GM18868 (cell line): ENCODE data around the gene TSC1.

Experiments used
- ATAC-seq: cut with Tn5 transposase; IDR thresholded peaks from one replicate; pipeline ENCODE4 v1.9.1; 2021; ENCODE audit warnings: mild to moderate bottlenecking, moderate library complexity; ENCODE audit not compliant: unreplicated experiment

Gene TSC1

DNA sequence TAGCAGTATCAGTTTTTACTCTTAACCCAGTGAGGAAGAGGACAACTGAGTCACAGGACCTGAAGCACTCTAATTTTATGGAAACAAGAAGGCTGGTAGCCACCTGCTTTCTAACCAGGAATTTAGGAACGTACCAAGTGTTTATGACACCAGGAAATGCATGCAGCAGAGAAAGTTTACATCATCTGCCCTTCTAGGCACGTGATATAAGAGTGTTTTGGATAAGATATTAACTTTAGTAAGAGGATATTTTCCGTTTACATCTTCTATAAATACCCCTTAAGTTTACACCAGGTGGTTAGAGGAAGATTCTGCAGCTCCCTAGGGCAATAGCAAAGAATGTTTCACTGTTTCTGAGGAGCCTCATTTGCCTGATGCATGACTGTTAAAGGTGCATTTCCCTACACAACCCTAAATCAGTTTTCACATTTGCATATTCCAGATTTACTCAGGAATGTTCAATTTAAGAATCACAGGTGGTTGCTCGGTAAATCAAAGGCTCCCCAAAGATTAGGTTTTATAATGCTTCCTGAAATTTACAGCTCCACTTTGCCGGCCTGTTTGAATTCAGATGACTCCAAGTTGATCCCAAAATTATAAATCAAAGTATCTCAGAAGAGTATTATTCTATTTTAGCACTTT is 1.8 kb downstream of the TSC1 start:
- no peak for ATAC-seq

GRCh38 chr9:132939169-132939568 is 5.2 kb downstream of the TSC1 start:
- no peak for ATAC-seq

DNA sequence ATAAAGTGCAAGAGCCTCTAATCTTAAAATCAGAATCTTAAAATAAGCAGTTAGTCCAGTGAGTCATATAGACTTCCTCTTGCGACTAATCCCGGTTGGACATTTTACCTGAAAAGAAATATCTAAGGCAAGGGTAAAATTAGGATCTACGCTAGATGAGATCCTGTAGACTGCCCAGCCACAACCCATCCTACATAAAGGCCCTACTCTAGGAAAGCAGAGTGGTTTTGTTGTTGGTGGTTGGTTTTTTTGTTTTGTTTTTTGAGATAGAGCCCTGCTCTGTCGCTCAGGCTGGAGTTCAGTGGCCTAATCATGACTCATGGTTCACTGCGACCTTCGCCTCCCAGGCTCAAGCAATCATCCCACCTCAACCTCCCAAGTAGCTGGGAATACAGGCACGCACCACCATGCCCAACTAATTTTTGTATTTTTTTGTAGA is 6.9 kb downstream of the TSC1 start:
- no peak for ATAC-seq

GRCh38 chr9:132935026-132935425 is 9.4 kb downstream of the TSC1 start:
- no peak for ATAC-seq

DNA sequence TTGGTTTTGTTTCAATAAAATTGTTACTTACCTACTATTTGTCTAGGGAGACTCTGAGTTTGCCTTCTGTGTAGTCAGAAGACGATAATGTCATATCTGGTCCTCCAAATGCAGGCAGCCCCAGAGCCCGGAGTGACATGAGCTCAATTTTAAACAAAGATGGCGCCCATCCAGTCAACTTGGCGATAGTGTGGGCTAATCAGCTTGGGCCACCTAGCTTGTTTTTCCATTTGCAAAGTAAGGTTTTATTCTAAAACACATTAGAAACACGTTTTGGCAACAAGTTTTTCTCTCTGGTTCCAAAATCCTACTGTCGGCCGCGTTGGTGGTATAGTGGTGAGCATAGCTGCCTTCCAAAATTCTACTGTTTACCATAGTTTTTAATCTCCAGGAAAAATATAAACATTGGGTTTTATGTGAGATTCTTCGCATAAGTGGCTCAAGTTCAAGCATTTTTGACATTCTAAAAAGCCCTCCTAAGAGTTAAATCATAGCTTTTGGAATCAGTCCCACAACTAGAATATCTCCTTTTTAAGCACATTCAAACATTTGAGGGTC is 13.2 kb downstream of the TSC1 start:
- ATAC-seq, result no peak

GRCh38 chr9:132927704-132928103 is 16.7 kb downstream of the TSC1 start:
- no peak for ATAC-seq

DNA sequence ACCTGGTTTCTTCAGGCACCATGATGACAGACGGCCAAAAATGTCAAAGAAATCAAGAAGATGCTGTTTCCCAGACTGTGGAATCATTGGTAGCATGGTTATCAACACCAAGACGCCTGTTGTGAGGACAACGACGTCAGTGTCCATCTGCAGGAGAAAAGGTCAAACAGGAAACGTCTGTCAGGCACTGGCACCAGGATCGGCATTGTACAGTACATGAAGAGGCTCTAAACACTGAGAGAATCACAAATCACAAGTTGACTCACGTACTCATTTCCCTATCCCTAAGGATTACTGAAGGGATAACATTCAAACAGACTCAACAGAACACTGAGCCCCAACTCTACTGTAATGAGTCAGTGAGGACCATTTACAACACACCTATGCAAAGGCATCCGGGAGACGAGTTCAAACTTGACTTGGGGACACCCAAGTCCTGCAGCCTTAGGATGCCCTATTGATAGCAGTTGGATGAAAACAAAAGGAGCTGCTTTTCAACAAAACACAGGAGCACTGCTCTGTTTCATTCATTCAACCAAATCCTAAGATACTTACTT is 21.0 kb downstream of the TSC1 start:
- no peak for ATAC-seq

GRCh38 chr9:132919614-132920268 is 24.7 kb downstream of the TSC1 start:
- no peak for ATAC-seq

DNA sequence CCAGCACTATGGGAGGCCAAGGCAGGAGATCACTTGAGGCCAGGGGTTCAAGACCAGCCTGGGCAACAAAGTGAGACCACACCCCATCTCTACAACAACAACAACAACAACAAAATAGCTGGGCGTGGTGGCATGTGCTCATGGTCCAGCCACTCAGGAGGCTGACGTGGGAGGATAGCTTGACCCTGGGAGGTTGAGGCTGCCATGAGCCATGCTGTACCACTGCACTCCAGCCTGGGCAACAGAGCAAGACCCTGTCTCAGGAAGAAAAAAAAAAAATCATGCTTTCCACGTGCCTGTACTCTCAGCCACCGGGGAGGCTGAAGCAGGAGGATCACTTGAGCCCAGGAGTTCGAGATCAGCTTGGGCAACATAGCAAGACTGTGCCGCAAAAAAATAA is 29.5 kb downstream of the TSC1 start:
- no peak for ATAC-seq

GRCh38 chr9:132912131-132912530 is 32.3 kb downstream of the TSC1 start:
- no peak for ATAC-seq

DNA sequence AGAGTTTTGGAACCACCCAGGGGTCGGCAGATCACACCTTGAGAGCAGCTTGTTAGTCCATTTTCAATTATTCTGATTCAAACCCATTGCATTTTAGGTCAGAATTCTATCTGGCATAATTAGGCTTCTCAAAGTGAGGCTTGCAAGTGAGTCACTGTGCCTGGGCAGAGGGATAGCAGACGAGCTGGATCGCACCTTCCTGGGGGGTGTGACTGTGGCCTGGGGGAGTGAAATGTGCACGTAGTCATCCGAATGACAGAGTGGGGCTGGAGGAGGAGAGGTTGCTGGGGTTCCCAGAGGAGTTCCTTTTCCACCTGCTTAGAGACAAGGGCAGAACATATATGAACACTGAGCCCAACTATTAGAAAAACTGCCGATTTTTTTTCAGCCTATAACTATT is 34.0 kb downstream of the TSC1 start:
- no peak for ATAC-seq

DNA sequence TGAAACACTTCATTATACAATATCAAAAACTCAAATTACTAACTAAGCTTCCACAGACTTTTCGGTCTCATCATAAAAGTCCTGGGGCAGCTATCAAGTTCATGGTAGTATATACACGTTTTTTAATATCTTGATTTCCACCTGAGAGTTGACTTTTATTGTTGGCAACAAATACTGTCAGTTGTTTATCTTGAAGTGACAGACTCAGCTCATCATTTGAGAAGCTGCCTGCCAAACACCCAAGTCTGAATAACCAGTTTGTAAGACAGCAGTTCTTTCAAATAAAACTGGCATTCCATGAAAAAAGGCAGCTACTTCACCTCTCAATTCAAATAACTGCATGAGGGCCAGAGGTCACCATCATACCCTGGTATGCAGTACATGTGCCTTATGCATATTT is 35.1 kb downstream of the TSC1 start:
- no peak for ATAC-seq

GRCh38 chr9:132908635-132909034 is 35.8 kb downstream of the TSC1 start:
- ATAC-seq, result no peak

DNA sequence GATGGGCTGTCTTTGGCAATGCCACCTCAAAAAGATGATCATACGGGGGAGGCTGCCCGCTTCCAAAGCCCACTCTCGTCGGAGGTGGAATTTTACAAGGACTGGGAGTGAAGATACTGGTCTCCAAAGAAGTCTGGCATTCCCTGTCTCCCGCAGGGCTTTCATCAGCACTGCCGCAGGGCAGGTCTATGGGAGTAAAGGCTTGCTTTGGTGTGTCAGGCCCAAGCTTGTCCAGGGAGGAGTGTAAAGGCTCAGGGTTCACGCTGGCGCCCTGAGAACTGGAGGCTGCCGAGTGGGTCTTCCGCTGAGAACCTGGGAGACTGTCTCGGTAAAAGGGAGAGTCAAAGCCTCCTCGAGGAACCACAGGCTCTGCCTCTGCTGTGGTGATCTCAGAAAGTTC is 38.7 kb downstream of the TSC1 start:
- no peak for ATAC-seq

GRCh38 chr9:132903574-132904492 is 40.6 kb downstream of the TSC1 start:
- no peak for ATAC-seq

GRCh38 chr9:132901858-132902831 is 42.3 kb downstream of the TSC1 start:
- ATAC-seq, result no peak

GRCh38 chr9:132898051-132898450 is 46.4 kb downstream of the TSC1 start:
- ATAC-seq, result no peak

GRCh38 chr9:132896906-132897305 is 47.5 kb downstream of the TSC1 start:
- ATAC-seq, result no peak

GRCh38 chr9:132896264-132896663 is 48.2 kb downstream of the TSC1 start:
- ATAC-seq, result no peak
